ENCODE data around the gene PTPRR.

PTPRR gene

GRCh38 chr12:70852416-70853150 lies 68.0 kb downstream of the PTPRR start:
- Histone ChIP-seq H3K4me3 (ENCODE audit: low read length) (no peak overlapping the region), H3K27me3 (ENCODE audit: control insufficient read depth, insufficient read depth, low read length) (no peaks in the 10 kb centered on the region), H3K36me3 (ENCODE audit: insufficient read depth, low read length) (no peaks in the 10 kb centered on the region), H3K4me2 (ENCODE audit: low read length) (no peak overlapping the region), H3K9me3 (replicated peaks; ENCODE audit: low read length) (no peaks in the 10 kb centered on the region), H3K9ac (ENCODE audit: low read depth, low read length) (no peak overlapping the region), H3K4me1 (ENCODE audit: control insufficient read depth, insufficient read depth, low read length) (peaks cover 17% of the 10 kb centered on the region)

- Histone ChIP-seq H3K27me3 (ENCODE audit: control insufficient read depth, insufficient read depth, low read length) (no peaks in the 10 kb centered on the region), H3K4me2 (ENCODE audit: low read length) (no peak overlapping the region)
Measured at GRCh38 chr12:70849265-70849960, 71.1 kb downstream of the PTPRR start.

GRCh38 chr12:70847871-70848270 lies 72.7 kb downstream of the PTPRR start:
- Histone ChIP-seq H3K36me3 (ENCODE audit: insufficient read depth, low read length) (no peaks in the 10 kb centered on the region), H3K9ac (ENCODE audit: low read depth, low read length) (no peak overlapping the region), H3K9me3 (replicated peaks; ENCODE audit: low read length) (no peaks in the 10 kb centered on the region), H3K27me3 (ENCODE audit: control insufficient read depth, insufficient read depth, low read length) (no peaks in the 10 kb centered on the region), H3K4me3 (ENCODE audit: low read length) (no peak overlapping the region), H3K4me1 (ENCODE audit: control insufficient read depth, insufficient read depth, low read length) (peaks cover 12% of the 10 kb centered on the region), H3K4me2 (ENCODE audit: low read length) (no peak overlapping the region)

More at GRCh38 chr12:70849265-70849960, 71.1 kb downstream of the PTPRR start:
- no peak overlapping the region for H3K9ac ChIP-seq (ENCODE audit: low read depth, low read length)
- H3K4me3 ChIP-seq (ENCODE audit: low read length) = no peak overlapping the region
- no peaks in the 10 kb centered on the region for H3K9me3 ChIP-seq (replicated peaks; ENCODE audit: low read length)
- peaks cover 17% of the 10 kb centered on the region for H3K4me1 ChIP-seq (ENCODE audit: control insufficient read depth, insufficient read depth, low read length)
- no peaks in the 10 kb centered on the region for H3K36me3 ChIP-seq (ENCODE audit: insufficient read depth, low read length)

GRCh38 chr12:70845268-70845667 lies 75.3 kb downstream of the PTPRR start:
- no peaks in the 10 kb centered on the region for H3K9me3 ChIP-seq (replicated peaks; ENCODE audit: low read length)
- H3K27me3 ChIP-seq (ENCODE audit: control insufficient read depth, insufficient read depth, low read length) = no peaks in the 10 kb centered on the region
- peaks cover 33% of the 10 kb centered on the region for H3K4me1 ChIP-seq (ENCODE audit: control insufficient read depth, insufficient read depth, low read length)
- H3K4me3 ChIP-seq (ENCODE audit: low read length) = no peak overlapping the region
- H3K9ac ChIP-seq (ENCODE audit: low read depth, low read length) = no peak overlapping the region
- no peaks in the 10 kb centered on the region for H3K36me3 ChIP-seq (ENCODE audit: insufficient read depth, low read length)
- no peak overlapping the region for H3K4me2 ChIP-seq (ENCODE audit: low read length)

GRCh38 chr12:70843363-70843762 lies 77.2 kb downstream of the PTPRR start:
- H3K27me3 ChIP-seq (ENCODE audit: control insufficient read depth, insufficient read depth, low read length) = no peaks in the 10 kb centered on the region
- no peaks in the 10 kb centered on the region for H3K9me3 ChIP-seq (replicated peaks; ENCODE audit: low read length)
- peaks cover 33% of the 10 kb centered on the region for H3K4me1 ChIP-seq (ENCODE audit: control insufficient read depth, insufficient read depth, low read length)
- H3K4me2 ChIP-seq (ENCODE audit: low read length) = no peak overlapping the region
- H3K4me3 ChIP-seq (ENCODE audit: low read length) = no peak overlapping the region
- no peaks in the 10 kb centered on the region for H3K36me3 ChIP-seq (ENCODE audit: insufficient read depth, low read length)
- H3K9ac ChIP-seq (ENCODE audit: low read depth, low read length) = no peak overlapping the region

- Histone ChIP-seq H3K9me3 (replicated peaks; ENCODE audit: low read length) (no peaks in the 10 kb centered on the region), H3K27me3 (ENCODE audit: control insufficient read depth, insufficient read depth, low read length) (no peaks in the 10 kb centered on the region), H3K4me1 (ENCODE audit: control insufficient read depth, insufficient read depth, low read length) (peaks cover 33% of the 10 kb centered on the region), H3K9ac (ENCODE audit: low read depth, low read length) (peak overlapping the region; percentile 20), H3K4me2 (ENCODE audit: low read length) (no peak overlapping the region), H3K36me3 (ENCODE audit: insufficient read depth, low read length) (no peaks in the 10 kb centered on the region), H3K4me3 (ENCODE audit: low read length) (no peak overlapping the region)
Measured at GRCh38 chr12:70842942-70843341, 77.6 kb downstream of the PTPRR start.

GRCh38 chr12:70842136-70842535 lies 78.4 kb downstream of the PTPRR start:
- H3K9ac ChIP-seq (ENCODE audit: low read depth, low read length) = peak overlapping the region; percentile 20
- peaks cover 33% of the 10 kb centered on the region for H3K4me1 ChIP-seq (ENCODE audit: control insufficient read depth, insufficient read depth, low read length)
- no peak overlapping the region for H3K4me3 ChIP-seq (ENCODE audit: low read length)
- H3K27me3 ChIP-seq (ENCODE audit: control insufficient read depth, insufficient read depth, low read length) = no peaks in the 10 kb centered on the region
- peak overlapping the region; percentile 21 for H3K4me2 ChIP-seq (ENCODE audit: low read length)
- H3K9me3 ChIP-seq (replicated peaks; ENCODE audit: low read length) = no peaks in the 10 kb centered on the region
- H3K36me3 ChIP-seq (ENCODE audit: insufficient read depth, low read length) = no peaks in the 10 kb centered on the region

GRCh38 chr12:70840656-70841350 lies 79.7 kb downstream of the PTPRR start:
- H3K4me3 ChIP-seq (ENCODE audit: low read length) = peak overlapping the region; percentile 7
- peak overlapping the region; percentile 41 for H3K4me2 ChIP-seq (ENCODE audit: low read length)
- peaks cover 33% of the 10 kb centered on the region for H3K4me1 ChIP-seq (ENCODE audit: control insufficient read depth, insufficient read depth, low read length)
- H3K9me3 ChIP-seq (replicated peaks; ENCODE audit: low read length) = no peaks in the 10 kb centered on the region
- H3K9ac ChIP-seq (ENCODE audit: low read depth, low read length) = peak overlapping the region; percentile 38
- no peaks in the 10 kb centered on the region for H3K27me3 ChIP-seq (ENCODE audit: control insufficient read depth, insufficient read depth, low read length)
- no peaks in the 10 kb centered on the region for H3K36me3 ChIP-seq (ENCODE audit: insufficient read depth, low read length)

- H3K4me3 ChIP-seq (ENCODE audit: low read length) = no peak overlapping the region
- no peaks in the 10 kb centered on the region for H3K36me3 ChIP-seq (ENCODE audit: insufficient read depth, low read length)
- H3K4me1 ChIP-seq (ENCODE audit: control insufficient read depth, insufficient read depth, low read length) = peaks cover 33% of the 10 kb centered on the region
- H3K4me2 ChIP-seq (ENCODE audit: low read length) = no peak overlapping the region
- no peak overlapping the region for H3K9ac ChIP-seq (ENCODE audit: low read depth, low read length)
- H3K9me3 ChIP-seq (replicated peaks; ENCODE audit: low read length) = no peaks in the 10 kb centered on the region
- H3K27me3 ChIP-seq (ENCODE audit: control insufficient read depth, insufficient read depth, low read length) = no peaks in the 10 kb centered on the region
Measured at GRCh38 chr12:70839544-70839943, 81.0 kb downstream of the PTPRR start.

GRCh38 chr12:70838127-70838526 lies 82.4 kb downstream of the PTPRR start:
- Histone ChIP-seq H3K4me1 (ENCODE audit: control insufficient read depth, insufficient read depth, low read length) (peaks cover 29% of the 10 kb centered on the region), H3K9ac (ENCODE audit: low read depth, low read length) (no peak overlapping the region), H3K4me2 (ENCODE audit: low read length) (no peak overlapping the region), H3K27me3 (ENCODE audit: control insufficient read depth, insufficient read depth, low read length) (no peaks in the 10 kb centered on the region), H3K4me3 (ENCODE audit: low read length) (no peak overlapping the region), H3K36me3 (ENCODE audit: insufficient read depth, low read length) (no peaks in the 10 kb centered on the region), H3K9me3 (replicated peaks; ENCODE audit: low read length) (no peaks in the 10 kb centered on the region)

- H3K9me3 ChIP-seq (replicated peaks; ENCODE audit: low read length) = no peaks in the 10 kb centered on the region
- peaks cover 18% of the 10 kb centered on the region for H3K4me1 ChIP-seq (ENCODE audit: control insufficient read depth, insufficient read depth, low read length)
- no peak overlapping the region for H3K4me3 ChIP-seq (ENCODE audit: low read length)
- H3K36me3 ChIP-seq (ENCODE audit: insufficient read depth, low read length) = no peaks in the 10 kb centered on the region
- no peak overlapping the region for H3K9ac ChIP-seq (ENCODE audit: low read depth, low read length)
- no peak overlapping the region for H3K4me2 ChIP-seq (ENCODE audit: low read length)
- no peaks in the 10 kb centered on the region for H3K27me3 ChIP-seq (ENCODE audit: control insufficient read depth, insufficient read depth, low read length)
Measured at GRCh38 chr12:70837026-70837425, 83.5 kb downstream of the PTPRR start.

Data from skeletal muscle satellite cell (primary cell).